MG63 (cell line): ENCODE data around the gene KAT5. TPM values are rescaled to one million over a fixed set of nuclear protein-coding genes. Genes with fewer than 3 reads are reported as not detected.
A peak's percentile ranks its signal among the peaks of the same experiment; 100 is the strongest.
"Not testable (repeated sequence)": the region's sequence is repeated elsewhere in the genome, so short reads cannot be mapped to it uniquely, and the experiment has no call there.

Experiments used
- DNase-seq: peaks from one replicate; pipeline ENCODE4 v3.0.0-alpha.2; 2020
- H3K27me3 ChIP-seq: fragments of 250-450 bp; sonication (Bioruptor Pico); 2 replicates; pipeline ENCODE4 v1.5.1; 2020; ENCODE audit warnings: mild to moderate bottlenecking, moderate library complexity
- H3K36me3 ChIP-seq: fragments of 250-450 bp; sonication (Bioruptor Pico); 2 replicates; pipeline ENCODE4 v1.5.1; 2020; ENCODE audit warnings: mild to moderate bottlenecking, moderate library complexity
- H3K4me3 ChIP-seq: fragments of 250-450 bp; sonication (Bioruptor Pico); 2 replicates; pipeline ENCODE4 v1.5.1; 2020; ENCODE audit warnings: mild to moderate bottlenecking, moderate library complexity
- H3K9me3 ChIP-seq: fragments of 250-450 bp; sonication (Bioruptor Pico); 2 replicates; pipeline ENCODE4 v1.5.1; 2020; ENCODE audit warnings: mild to moderate bottlenecking, moderate library complexity
- total RNA-seq: library from RNA; depleted of rRNA; stranded (reverse); fragments of >200 nt; shearing (Covaris generic); gene quantifications from 2 replicates; pipeline ENCODE4 v1.2.3, GENCODE V29; 2014; ENCODE audit warnings: low replicate concordance

KAT5 gene
- total RNA-seq, 1 experiment from 2014 or later = 68.8 TPM

DNA sequence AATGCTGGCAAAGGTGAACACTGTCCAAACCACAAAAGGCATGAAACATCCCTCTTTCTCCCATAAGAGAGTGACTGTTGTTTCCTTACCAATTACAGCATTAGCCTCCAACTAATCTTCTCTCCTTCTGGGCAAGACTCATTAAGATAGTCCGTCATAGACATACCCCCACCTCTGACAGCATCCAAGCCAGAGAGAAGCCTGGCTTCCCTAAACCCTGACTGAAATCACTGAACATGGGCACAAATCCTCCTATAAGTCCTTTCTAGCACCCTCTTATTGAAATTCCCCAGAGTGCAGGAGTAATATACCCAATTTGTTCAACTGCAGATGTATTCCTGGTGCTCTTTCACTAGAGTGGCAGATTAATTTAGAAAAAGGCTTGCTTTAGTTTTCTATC, 10.2 kb downstream of the KAT5 start:
- H3K9me3 ChIP-seq = no peaks in the 10 kb centered on the region
- H3K36me3 ChIP-seq = peaks cover 27% of the 10 kb centered on the region
- DNase-seq = no peak
- no peak overlapping the region for H3K4me3 ChIP-seq
- no peaks in the 10 kb centered on the region for H3K27me3 ChIP-seq

GRCh38 chr11:65726660-65727059, 14.6 kb downstream of the KAT5 start:
- no peak overlapping the region for H3K4me3 ChIP-seq
- DNase-seq = no peak
- no peaks in the 10 kb centered on the region for H3K36me3 ChIP-seq
- no peaks in the 10 kb centered on the region for H3K9me3 ChIP-seq
- no peaks in the 10 kb centered on the region for H3K27me3 ChIP-seq

- no peaks in the 10 kb centered on the region for H3K27me3 ChIP-seq
- DNase-seq = no peak
- no peak overlapping the region for H3K4me3 ChIP-seq
- H3K36me3 ChIP-seq = no peaks in the 10 kb centered on the region
- H3K9me3 ChIP-seq = no peaks in the 10 kb centered on the region; the same call in 1 of the 2 replicates
These were observed 15.8 kb downstream of the KAT5 start for GRCh38 chr11:65727865-65728264.

DNA sequence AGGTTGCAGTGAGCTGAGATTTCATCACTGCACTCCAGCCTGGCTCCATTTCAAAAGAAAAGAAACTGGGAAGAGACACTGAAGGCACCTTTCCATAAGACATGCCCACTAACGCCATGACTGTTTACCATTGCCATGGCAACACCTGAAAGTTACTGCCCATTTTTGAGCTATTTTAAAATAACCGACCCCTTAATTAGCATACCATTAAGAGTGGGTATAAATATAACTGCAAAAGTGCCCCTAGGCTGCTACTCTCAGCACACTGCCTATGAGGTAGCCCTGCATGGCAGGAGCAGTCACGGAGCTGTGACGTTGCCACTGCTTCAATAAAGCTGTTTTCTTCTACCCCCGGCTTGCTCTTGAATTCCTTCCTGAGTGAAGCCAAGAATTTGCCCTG, 18.4 kb downstream of the KAT5 start:
- peaks cover 2% of the 10 kb centered on the region; the same call in 1 of the 2 replicates for H3K9me3 ChIP-seq
- DNase-seq = no peak
- H3K4me3 ChIP-seq = no peak overlapping the region
- H3K36me3 ChIP-seq = no peaks in the 10 kb centered on the region
- H3K27me3 ChIP-seq = 0 out of 2 replicates have a peak, but pooled peaks cover 2% of the 10 kb centered on the region

DNA sequence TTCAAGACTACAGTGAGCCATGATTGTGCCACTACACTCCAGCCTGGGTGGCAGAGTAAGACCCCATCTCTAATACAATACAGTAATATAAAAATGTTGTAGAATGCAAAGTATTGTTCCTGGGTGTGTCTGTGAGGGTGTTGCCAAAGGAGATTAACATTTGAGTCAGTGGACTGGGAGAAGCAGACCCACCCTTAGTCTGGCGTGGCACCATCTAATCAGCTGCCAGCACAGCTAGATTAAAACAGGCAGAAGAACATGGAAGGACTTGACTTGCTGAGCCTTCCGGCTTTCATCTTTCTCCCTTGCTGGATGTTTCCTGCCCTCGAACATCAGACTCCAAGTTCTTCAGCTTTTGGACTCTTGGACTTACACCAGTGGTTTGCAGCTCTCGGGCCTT, 23.1 kb downstream of the KAT5 start:
- H3K9me3 ChIP-seq = peaks cover 10% of the 10 kb centered on the region; the same call in 1 of the 2 replicates
- not testable (repeated sequence) for DNase-seq, H3K4me3 ChIP-seq, H3K36me3 ChIP-seq, H3K27me3 ChIP-seq

DNA sequence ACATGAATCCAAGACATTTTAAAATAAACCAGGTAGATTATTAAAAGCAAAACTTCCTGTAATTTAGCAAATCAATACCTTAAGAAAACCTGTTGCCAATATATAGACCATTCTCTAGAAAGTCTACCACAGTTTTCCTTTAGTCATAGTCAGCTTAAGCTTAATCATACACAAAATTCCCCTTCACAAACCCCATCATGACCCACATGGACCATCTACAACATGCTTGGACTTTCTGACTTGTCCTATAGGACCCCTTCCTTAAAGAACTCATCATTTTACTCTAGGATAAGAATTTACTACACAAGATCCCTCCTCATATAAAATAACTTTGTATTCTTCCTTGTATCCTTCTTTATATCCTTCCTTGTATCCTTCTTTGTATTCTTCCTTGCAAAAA, 24.8 kb downstream of the KAT5 start:
- Histone ChIP-seq H3K27me3 (0 out of 2 replicates have a peak, but pooled peaks cover 2% of the 10 kb centered on the region), H3K4me3 (no peak overlapping the region), H3K9me3 (peaks cover 10% of the 10 kb centered on the region; the same call in 1 of the 2 replicates), H3K36me3 (no peaks in the 10 kb centered on the region)
- DNase-seq = no peak

GRCh38 chr11:65739022-65739421, 27.0 kb downstream of the KAT5 start:
- Histone ChIP-seq H3K4me3 (no peak overlapping the region), H3K9me3 (peaks cover 8% of the 10 kb centered on the region; the same call in 1 of the 2 replicates), H3K36me3 (no peaks in the 10 kb centered on the region), H3K27me3 (0 out of 2 replicates have a peak, but pooled peaks cover 2% of the 10 kb centered on the region)
- no peak for DNase-seq

- DNase-seq = no peak
- Histone ChIP-seq H3K27me3 (no peaks in the 10 kb centered on the region; the same call in 1 of the 2 replicates), H3K36me3 (no peaks in the 10 kb centered on the region), H3K9me3 (peaks cover 8% of the 10 kb centered on the region; the same call in 1 of the 2 replicates), H3K4me3 (no peak overlapping the region)
These were observed 29.1 kb downstream of the KAT5 start for GRCh38 chr11:65741185-65741584.

DNA sequence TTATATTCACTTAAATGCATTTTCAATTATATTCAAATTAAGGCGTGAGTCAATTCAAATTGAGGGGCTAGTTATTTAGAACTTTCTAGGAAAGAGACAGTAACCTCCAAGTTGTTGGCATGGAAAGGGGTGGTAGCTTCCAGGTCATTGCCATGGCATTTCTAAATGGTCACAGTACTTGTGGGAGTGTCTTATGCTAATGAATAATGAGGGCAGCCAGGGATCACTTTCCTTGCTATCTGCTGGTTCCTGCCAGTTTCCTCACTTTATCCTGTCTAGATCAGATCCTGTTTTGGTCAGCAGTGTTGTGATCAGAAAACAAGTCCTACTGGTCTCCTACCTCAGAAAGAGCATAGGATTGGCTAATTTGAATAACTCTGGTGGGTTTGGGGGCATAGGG, 30.3 kb downstream of the KAT5 start:
- H3K4me3 ChIP-seq = no peak overlapping the region
- no peaks in the 10 kb centered on the region; the same call in 1 of the 2 replicates for H3K27me3 ChIP-seq
- no peaks in the 10 kb centered on the region for H3K36me3 ChIP-seq
- DNase-seq = no peak
- H3K9me3 ChIP-seq = peaks cover 2% of the 10 kb centered on the region; the same call in 1 of the 2 replicates

GRCh38 chr11:65743681-65744025, 31.6 kb downstream of the KAT5 start:
- peaks cover 1% of the 10 kb centered on the region; the same call in 1 of the 2 replicates for H3K27me3 ChIP-seq
- no peak overlapping the region for H3K4me3 ChIP-seq
- H3K9me3 ChIP-seq = peaks cover 2% of the 10 kb centered on the region; the same call in 1 of the 2 replicates
- no peak for DNase-seq
- no peaks in the 10 kb centered on the region for H3K36me3 ChIP-seq

GRCh38 chr11:65744026-65744698, 32.1 kb downstream of the KAT5 start:
- H3K36me3 ChIP-seq = no peaks in the 10 kb centered on the region
- peak; percentile 53 for DNase-seq
- peaks cover 4% of the 10 kb centered on the region; the same call in 1 of the 2 replicates for H3K9me3 ChIP-seq

GRCh38 chr11:65744699-65745042, 32.6 kb downstream of the KAT5 start:
- no peak for DNase-seq
- Histone ChIP-seq H3K4me3 (no peak overlapping the region), H3K36me3 (no peaks in the 10 kb centered on the region), H3K27me3 (peaks cover 6% of the 10 kb centered on the region; the same call in 1 of the 2 replicates), H3K9me3 (peaks cover 4% of the 10 kb centered on the region; the same call in 1 of the 2 replicates)

More at GRCh38 chr11:65744026-65744698, 32.1 kb downstream of the KAT5 start:
- H3K4me3 ChIP-seq = no peak overlapping the region
- peaks cover 4% of the 10 kb centered on the region; the same call in 1 of the 2 replicates for H3K27me3 ChIP-seq

DNA sequence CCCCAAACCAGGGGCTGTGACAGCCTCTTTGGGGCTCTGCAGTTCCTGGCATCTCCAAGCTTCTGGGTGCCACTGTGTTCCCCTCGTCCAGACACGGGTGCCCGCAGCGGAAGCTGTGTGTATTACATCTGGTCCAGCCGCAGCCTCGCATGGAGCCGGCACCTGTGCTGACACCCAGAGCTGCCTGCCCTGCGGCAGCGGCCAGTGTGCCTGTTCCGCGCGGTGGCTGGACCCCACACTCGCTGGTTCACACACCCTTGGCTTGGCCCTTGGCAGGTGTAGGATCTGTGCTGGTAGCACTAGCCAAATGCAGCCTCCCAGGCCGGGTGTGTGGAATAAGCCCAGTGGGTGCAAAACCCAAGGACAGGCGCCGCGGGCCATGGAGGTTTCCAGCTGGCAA, 33.0 kb downstream of the KAT5 start:
- no peak overlapping the region for H3K4me3 ChIP-seq
- peaks cover 4% of the 10 kb centered on the region; the same call in 1 of the 2 replicates for H3K9me3 ChIP-seq

GRCh38 chr11:65762169-65762568, 50.1 kb downstream of the KAT5 start:
- not testable (repeated sequence) for H3K9me3 ChIP-seq, DNase-seq, H3K4me3 ChIP-seq, H3K27me3 ChIP-seq, H3K36me3 ChIP-seq

More for the DNA sequence above, 33.0 kb downstream of the KAT5 start:
- Histone ChIP-seq H3K36me3 (no peaks in the 10 kb centered on the region), H3K27me3 (peaks cover 9% of the 10 kb centered on the region; the same call in 1 of the 2 replicates)
- no peak for DNase-seq

GRCh38 chr11:65762816-65763215, 50.8 kb downstream of the KAT5 start:
- not testable (repeated sequence) for H3K4me3 ChIP-seq, DNase-seq, H3K36me3 ChIP-seq, H3K27me3 ChIP-seq, H3K9me3 ChIP-seq

DNA sequence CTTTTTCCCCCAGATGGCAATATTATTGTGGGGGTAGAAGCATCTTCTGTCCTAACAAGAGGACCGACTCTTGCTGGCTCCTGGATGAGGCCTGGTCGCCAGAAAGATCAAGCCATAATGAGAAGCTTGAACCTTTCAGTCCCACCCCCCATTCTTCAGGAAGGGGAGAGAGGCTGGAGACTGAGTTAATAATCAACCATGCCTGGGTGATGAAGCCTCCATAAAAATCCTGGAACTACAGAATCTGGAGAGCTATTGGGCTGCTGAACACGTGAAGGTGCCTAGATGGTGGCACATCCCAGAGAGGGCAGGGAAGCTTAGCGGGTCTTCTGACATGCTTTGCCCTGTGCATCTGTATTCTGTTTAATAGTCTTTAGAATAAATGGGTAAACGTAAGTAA, 52.4 kb downstream of the KAT5 start:
- Histone ChIP-seq H3K27me3 (no peaks in the 10 kb centered on the region), H3K9me3 (peaks cover 4% of the 10 kb centered on the region; the same call in 1 of the 2 replicates), H3K4me3 (no peak overlapping the region), H3K36me3 (no peaks in the 10 kb centered on the region)
- no peak for DNase-seq

DNA sequence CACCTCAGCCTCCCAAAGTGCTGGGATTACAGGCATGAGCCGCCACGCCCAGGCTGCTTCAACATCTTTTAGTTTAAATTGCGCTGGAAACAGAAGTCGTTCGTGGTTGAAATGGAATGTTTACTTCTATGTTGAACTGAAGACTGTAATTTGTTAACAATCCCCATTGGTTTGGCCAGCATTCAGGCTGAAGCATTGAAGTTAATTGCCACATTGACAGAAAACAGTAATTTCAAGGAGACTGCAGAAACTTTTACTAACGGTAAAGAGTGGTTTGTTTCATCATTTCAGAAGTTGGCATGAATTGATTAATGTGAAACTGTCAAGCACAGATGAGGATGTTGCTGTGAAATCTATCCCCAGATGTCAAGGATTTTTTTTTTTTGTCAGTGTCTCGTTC, 54.5 kb downstream of the KAT5 start:
- H3K36me3 ChIP-seq = no peaks in the 10 kb centered on the region
- H3K27me3 ChIP-seq = no peaks in the 10 kb centered on the region
- no peak overlapping the region for H3K4me3 ChIP-seq
- peaks cover 5% of the 10 kb centered on the region; the same call in 1 of the 2 replicates for H3K9me3 ChIP-seq
- DNase-seq = peak; percentile 59

- H3K36me3 ChIP-seq = no peaks in the 10 kb centered on the region
- no peaks in the 10 kb centered on the region for H3K27me3 ChIP-seq
- H3K9me3 ChIP-seq = peaks cover 5% of the 10 kb centered on the region; the same call in 1 of the 2 replicates
- H3K4me3 ChIP-seq = no peak overlapping the region
- DNase-seq = no peak
These were observed 55.4 kb downstream of the KAT5 start for GRCh38 chr11:65767406-65767805.
